Activated CD8-positive, alpha-beta memory T cell treated with anti-CD3 and anti-CD28 coated beads for 48 hours (primary cell): Measurements from ENCODE around the gene CDC37.

ENCODE experiments used
- DNase-seq, 3 experiments: peaks; one replicate each; pipeline ENCODE4 v3.0.0-alpha.2; 2020; ENCODE audit warnings: low read depth in 2 of 3, low spot score in 2 of 3

Gene CDC37

GRCh38 chr19:10356431-10356830, 46.9 kb downstream of the CDC37 start:
- no peak for DNase-seq

- DNase-seq = peak in 1 of 3 experiments; percentile 29
Observed at GRCh38 chr19:10353793-10354391, 49.5 kb downstream of the CDC37 start.

GRCh38 chr19:10352764-10353671, 50.3 kb downstream of the CDC37 start:
- no peak for DNase-seq

GRCh38 chr19:10346509-10346908, 56.8 kb downstream of the CDC37 start:
- no peak for DNase-seq

GRCh38 chr19:10344780-10345179, 58.6 kb downstream of the CDC37 start:
- DNase-seq = no peak

- DNase-seq = no peak
Observed at GRCh38 chr19:10343495-10343894, 59.8 kb downstream of the CDC37 start.
